AG10803 (cell line): ENCODE measurements around the gene CKM.

Source experiments
- DNase-seq: peaks from one replicate; pipeline ENCODE4 v3.0.0; 2010; ENCODE audit warnings: low read depth
- H3K4me3 ChIP-seq: 2 replicates; pipeline ENCODE4 v1.5.1; 2011; ENCODE audit warnings: mild to moderate bottlenecking, low read length, control low read depth
- CTCF ChIP-seq: conservative IDR thresholded peaks from 2 replicates; pipeline ENCODE4 v1.5.1; 2011; ENCODE audit warnings: mild to moderate bottlenecking, low read length, control low read depth, inconsistent platforms

The CKM gene

GRCh38 chr19:45322744-45323281 lies at the start of gene CKM:
Gene CKM, minus strand, starts transcription at chr19:45322875. Its CDS starts 3,162 bp downstream, at chr19:45319713.
- H3K4me3 ChIP-seq, result peak within 1 kb of the TSS; percentile 22; the same call in 1 of the 2 replicates
- no peak for TF ChIP-seq CTCF
- no peak for DNase-seq

- DNase-seq, result peak; percentile 98
- H3K4me3 ChIP-seq, result peak within 1 kb of the TSS; percentile 82
- no peak for TF ChIP-seq CTCF
Measured at GRCh38 chr19:45370410-45371204, 47.9 kb upstream of the CKM start, which contains the start of gene ERCC2. Gene ERCC2, minus strand, starts transcription at chr19:45370573. Its CDS starts 33 bp downstream, at chr19:45370540.

GRCh38 chr19:45368737-45369340 lies 46.2 kb upstream of the CKM start:
- H3K4me3 ChIP-seq, result peak overlapping the region; percentile 12; the same call in 1 of the 2 replicates
- DNase-seq, result no peak
- no peak for TF ChIP-seq CTCF

- no peak for TF ChIP-seq CTCF
- no peak overlapping the region for H3K4me3 ChIP-seq
- DNase-seq, result no peak
Measured at GRCh38 chr19:45368127-45368526, 45.5 kb upstream of the CKM start.

- no peak for DNase-seq
- H3K4me3 ChIP-seq, result no peak overlapping the region
- no peak for TF ChIP-seq CTCF
Measured at GRCh38 chr19:45364696-45365095, 42.0 kb upstream of the CKM start.

- no peak for DNase-seq
- H3K4me3 ChIP-seq, result no peak overlapping the region
- TF ChIP-seq CTCF, result no peak
Measured at GRCh38 chr19:45363861-45364459, 41.3 kb upstream of the CKM start.
